GM23338 (cell line): Measurements from ENCODE around the gene ME1.

Source experiments
- CREB1 ChIP-seq: fragments of 250-450 bp; sonication (Bioruptor Pico); IDR thresholded peaks from 2 replicates; pipeline ENCODE4 v1.5.0; 2020; ENCODE audit warnings: low read depth, mild to moderate bottlenecking, moderate library complexity
- ETS1 ChIP-seq: IDR thresholded peaks from 2 replicates; pipeline ENCODE4 v1.6.1; 2016; ENCODE audit warnings: antibody characterized with exemption
- EZH2 ChIP-seq: fragments of 200-600 bp; sonication (generic); IDR thresholded peaks from one replicate; pipeline ENCODE4 v1.8.0; 2017; ENCODE audit warnings: antibody characterized with exemption, mild to moderate bottlenecking, low read depth; ENCODE audit not compliant: unreplicated experiment
- EZH2phosphoT487 ChIP-seq: fragments of 200-600 bp; sonication (generic); IDR thresholded peaks from one replicate; pipeline ENCODE4 v1.8.1; 2018; ENCODE audit warnings: antibody characterized with exemption; ENCODE audit not compliant: unreplicated experiment
- JUNB ChIP-seq: IDR thresholded peaks from one replicate; pipeline ENCODE4 v1.6.1; 2016; ENCODE audit warnings: antibody characterized with exemption; ENCODE audit not compliant: unreplicated experiment
- NANOG ChIP-seq: IDR thresholded peaks from 2 replicates; pipeline ENCODE4 v1.6.1; 2016; ENCODE audit warnings: antibody characterized with exemption, borderline replicate concordance
- POLR2AphosphoS5 ChIP-seq: IDR thresholded peaks from 2 replicates; pipeline ENCODE4 v1.6.1; 2016; ENCODE audit warnings: antibody characterized with exemption, low read depth
- STAT1 ChIP-seq: IDR thresholded peaks from one replicate; pipeline ENCODE4 v1.6.1; 2016; ENCODE audit warnings: antibody characterized with exemption; ENCODE audit not compliant: unreplicated experiment
- ZNF114 ChIP-seq: fragments of 250-450 bp; sonication (Bioruptor Pico); IDR thresholded peaks from 2 replicates; pipeline ENCODE4 v1.5.0; 2020; ENCODE audit warnings: mild to moderate bottlenecking, moderate library complexity
- ZNF331 ChIP-seq: fragments of 250-450 bp; sonication (Bioruptor Pico); IDR thresholded peaks from 2 replicates; pipeline ENCODE4 v1.5.0; 2020; ENCODE audit warnings: low read depth, mild to moderate bottlenecking, moderate library complexity
- ZNF462 ChIP-seq: fragments of 250-450 bp; sonication (Bioruptor Pico); IDR thresholded peaks from 2 replicates; pipeline ENCODE4 v1.5.0; 2020; ENCODE audit warnings: mild to moderate bottlenecking, moderate library complexity
- TF ChIP-seq, protein P1 (sequence below), 2 experiments: fragments of 200-600 bp in 1 of 2; sonication (generic) in 1 of 2; conservative IDR thresholded peaks; 2 replicates each; pipeline versions ENCODE4 v1.5.1 to v1.6.1; 2016 to 2017; ENCODE audit warnings: antibody characterized with exemption in 2 of 2, low read depth in 2 of 2, mild to moderate bottlenecking in 2 of 2, moderate library complexity in 1 of 2
- TF ChIP-seq, protein P2 (sequence below): IDR thresholded peaks from one replicate; pipeline ENCODE4 v1.6.1; 2018; ENCODE audit warnings: antibody characterized with exemption; ENCODE audit not compliant: unreplicated experiment

- TF ChIP-seq CREB1 (CRISPR knock-in tag) (no peak), EZH2 (no peak), POLR2AphosphoS5 (no peak), NANOG (no peak), EZH2phosphoT487 (no peak), STAT1 (no peak), ETS1 (no peak), ZNF331 (no peak), JUNB (no peak), ZNF462 (CRISPR knock-in tag) (no peak), ZNF114 (CRISPR knock-in tag) (no peak)
- TF ChIP-seq, protein P1, sequence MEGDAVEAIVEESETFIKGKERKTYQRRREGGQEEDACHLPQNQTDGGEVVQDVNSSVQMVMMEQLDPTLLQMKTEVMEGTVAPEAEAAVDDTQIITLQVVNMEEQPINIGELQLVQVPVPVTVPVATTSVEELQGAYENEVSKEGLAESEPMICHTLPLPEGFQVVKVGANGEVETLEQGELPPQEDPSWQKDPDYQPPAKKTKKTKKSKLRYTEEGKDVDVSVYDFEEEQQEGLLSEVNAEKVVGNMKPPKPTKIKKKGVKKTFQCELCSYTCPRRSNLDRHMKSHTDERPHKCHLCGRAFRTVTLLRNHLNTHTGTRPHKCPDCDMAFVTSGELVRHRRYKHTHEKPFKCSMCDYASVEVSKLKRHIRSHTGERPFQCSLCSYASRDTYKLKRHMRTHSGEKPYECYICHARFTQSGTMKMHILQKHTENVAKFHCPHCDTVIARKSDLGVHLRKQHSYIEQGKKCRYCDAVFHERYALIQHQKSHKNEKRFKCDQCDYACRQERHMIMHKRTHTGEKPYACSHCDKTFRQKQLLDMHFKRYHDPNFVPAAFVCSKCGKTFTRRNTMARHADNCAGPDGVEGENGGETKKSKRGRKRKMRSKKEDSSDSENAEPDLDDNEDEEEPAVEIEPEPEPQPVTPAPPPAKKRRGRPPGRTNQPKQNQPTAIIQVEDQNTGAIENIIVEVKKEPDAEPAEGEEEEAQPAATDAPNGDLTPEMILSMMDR (conservative IDR thresholded peaks at IDR 0.05; ENCODE audit: low read depth in 2 of 2): no peak
- TF ChIP-seq, protein P2, sequence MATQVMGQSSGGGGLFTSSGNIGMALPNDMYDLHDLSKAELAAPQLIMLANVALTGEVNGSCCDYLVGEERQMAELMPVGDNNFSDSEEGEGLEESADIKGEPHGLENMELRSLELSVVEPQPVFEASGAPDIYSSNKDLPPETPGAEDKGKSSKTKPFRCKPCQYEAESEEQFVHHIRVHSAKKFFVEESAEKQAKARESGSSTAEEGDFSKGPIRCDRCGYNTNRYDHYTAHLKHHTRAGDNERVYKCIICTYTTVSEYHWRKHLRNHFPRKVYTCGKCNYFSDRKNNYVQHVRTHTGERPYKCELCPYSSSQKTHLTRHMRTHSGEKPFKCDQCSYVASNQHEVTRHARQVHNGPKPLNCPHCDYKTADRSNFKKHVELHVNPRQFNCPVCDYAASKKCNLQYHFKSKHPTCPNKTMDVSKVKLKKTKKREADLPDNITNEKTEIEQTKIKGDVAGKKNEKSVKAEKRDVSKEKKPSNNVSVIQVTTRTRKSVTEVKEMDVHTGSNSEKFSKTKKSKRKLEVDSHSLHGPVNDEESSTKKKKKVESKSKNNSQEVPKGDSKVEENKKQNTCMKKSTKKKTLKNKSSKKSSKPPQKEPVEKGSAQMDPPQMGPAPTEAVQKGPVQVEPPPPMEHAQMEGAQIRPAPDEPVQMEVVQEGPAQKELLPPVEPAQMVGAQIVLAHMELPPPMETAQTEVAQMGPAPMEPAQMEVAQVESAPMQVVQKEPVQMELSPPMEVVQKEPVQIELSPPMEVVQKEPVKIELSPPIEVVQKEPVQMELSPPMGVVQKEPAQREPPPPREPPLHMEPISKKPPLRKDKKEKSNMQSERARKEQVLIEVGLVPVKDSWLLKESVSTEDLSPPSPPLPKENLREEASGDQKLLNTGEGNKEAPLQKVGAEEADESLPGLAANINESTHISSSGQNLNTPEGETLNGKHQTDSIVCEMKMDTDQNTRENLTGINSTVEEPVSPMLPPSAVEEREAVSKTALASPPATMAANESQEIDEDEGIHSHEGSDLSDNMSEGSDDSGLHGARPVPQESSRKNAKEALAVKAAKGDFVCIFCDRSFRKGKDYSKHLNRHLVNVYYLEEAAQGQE: no peak
These were observed 116.2 kb downstream of the ME1 start for GRCh38 chr6:83314693-83315092.
